GM12878 (cell line): ENCODE measurements around the gene BICDL2. TPM values are rescaled to one million over a fixed set of nuclear protein-coding genes. Genes with fewer than 3 reads are reported as not detected.
"Not testable (repeated sequence)": the region's sequence is repeated elsewhere in the genome, so short reads cannot be mapped to it uniquely, and the experiment has no call there.

Experiments
- ATAC-seq: fragments of 200-7000 bp; cut with Tn5 transposase; 3 replicates; pipeline ENCODE4 v1.9.1; 2020; ENCODE audit warnings: mild to moderate bottlenecking, moderate library complexity
- BruUV-seq: library from RNA; stranded (reverse); fragments of 400-500 nt; replicated peaks from 2 replicates; lab custom pipeline; 2021; lab: Mats Ljungman, UMichigan
- CTCF ChIA-PET: fragments of 300-600 bp; sonication (Branson Sonifier 250); formaldehyde crosslinking; extraction: SDS; loops from one replicate; lab custom pipeline; 2021; ENCODE audit warnings: inconsistent platforms; lab: Yijun Ruan, JAX
- POLR2A ChIA-PET: fragments of 350-600 bp; formaldehyde crosslinking; extraction: SDS; loops from one replicate; lab custom pipeline; 2021; ENCODE audit warnings: inconsistent platforms; lab: Charles Lee
- RAD21 ChIA-PET: fragments of 300-600 bp; sonication (Branson Sonifier 250); formaldehyde crosslinking; loops from one replicate; lab custom pipeline; 2023; ENCODE audit warnings: antibody characterized with exemption; ENCODE audit not compliant: unreplicated experiment; lab: Charles Lee
- SMC1A ChIA-PET: fragments of 300-600 bp; sonication (Branson Sonifier 250); formaldehyde crosslinking; loops from one replicate; lab custom pipeline; 2023; ENCODE audit not compliant: unreplicated experiment, uncharacterized antibody; lab: Charles Lee
- DNase-seq: peaks from one replicate; pipeline ENCODE4 v3.0.0-alpha.2; 2011; ENCODE audit warnings: low read depth, low spot score
- FAIRE-seq: peaks from 3 replicates; lab custom pipeline; 2011; peaks lifted over from hg19 to GRCh38; lab: Jason Lieb, UNC
- H2AFZ ChIP-seq: 2 replicates; pipeline ENCODE4 v1.6.0; 2011; ENCODE audit warnings: low read depth, low read length, control low read depth; ENCODE audit not compliant: control insufficient read depth
- H3K27ac ChIP-seq: 2 replicates; pipeline ENCODE4 v1.5.1; 2011; ENCODE audit warnings: control low read depth; ENCODE audit not compliant: control insufficient read depth, insufficient read depth
- H3K27me3 ChIP-seq, 2 experiments: replicated peaks in 1 of 2; 2 replicates each; pipeline versions ENCODE4 v1.6.0 to v1.6.1; 2011; ENCODE audit warnings: low read length in 1 of 2; ENCODE audit not compliant: control insufficient read depth in 2 of 2, insufficient read depth in 2 of 2
- H3K36me3 ChIP-seq, 2 experiments: 2 replicates each; pipeline ENCODE4 v1.5.1; 2011; ENCODE audit warnings: low read length in 1 of 2; ENCODE audit not compliant: control insufficient read depth in 2 of 2, insufficient read depth in 2 of 2
- H3K4me1 ChIP-seq: 2 replicates; pipeline ENCODE4 v1.6.1; 2011; ENCODE audit warnings: mild to moderate bottlenecking, low read length, moderate library complexity, mixed read lengths; ENCODE audit not compliant: control insufficient read depth, insufficient read depth
- H3K4me2 ChIP-seq: 2 replicates; pipeline ENCODE4 v1.6.0; 2011; ENCODE audit warnings: control low read depth; ENCODE audit not compliant: control insufficient read depth, insufficient read depth
- H3K4me3 ChIP-seq: fragments of 200-600 bp; sonication (generic); 2 replicates; pipeline ENCODE4 v1.5.1; 2016
- H3K79me2 ChIP-seq: 2 replicates; pipeline ENCODE4 v1.6.0; 2011; ENCODE audit warnings: low read length; ENCODE audit not compliant: control insufficient read depth, insufficient read depth
- H3K9ac ChIP-seq: 2 replicates; pipeline ENCODE4 v1.8.0; 2011; ENCODE audit warnings: low read length, control low read depth, mixed read lengths; ENCODE audit not compliant: control insufficient read depth, insufficient read depth
- H3K9me3 ChIP-seq: replicated peaks from 3 replicates; pipeline ENCODE4 v1.5.1; 2011; ENCODE audit warnings: mild to moderate bottlenecking, low read length; ENCODE audit not compliant: control insufficient read depth, insufficient read depth
- H4K20me1 ChIP-seq: 2 replicates; pipeline ENCODE4 v1.6.0; 2011; ENCODE audit not compliant: control insufficient read depth, insufficient read depth
- IKZF1 ChIP-seq: fragments of 450-650 bp; conservative IDR thresholded peaks from 2 replicates; pipeline ENCODE4 v1.6.1; 2017; ENCODE audit warnings: antibody characterized with exemption, mild to moderate bottlenecking
- MEF2A ChIP-seq: IDR thresholded peaks from 2 replicates; pipeline ENCODE4 v1.6.1; 2011; ENCODE audit warnings: low read depth, mild to moderate bottlenecking, low read length, moderate library complexity; ENCODE audit not compliant: insufficient read depth
- NFXL1 ChIP-seq: fragments of 450-650 bp; IDR thresholded peaks from 2 replicates; pipeline ENCODE4 v1.6.1; 2017; ENCODE audit warnings: antibody characterized with exemption, mild to moderate bottlenecking, borderline replicate concordance
- RAD51 ChIP-seq: fragments of 450-650 bp; IDR thresholded peaks from 2 replicates; pipeline ENCODE4 v1.6.1; 2016; ENCODE audit warnings: moderate library complexity, mild to moderate bottlenecking, inconsistent platforms
- RELA ChIP-seq: fragments of 450-650 bp; IDR thresholded peaks from 2 replicates; pipeline ENCODE4 v1.8.0; 2014; ENCODE audit warnings: borderline replicate concordance; ENCODE audit not compliant: partially characterized antibody
- SP1 ChIP-seq: IDR thresholded peaks from one replicate; pipeline ENCODE4 v1.6.1; 2011; ENCODE audit warnings: low read depth, low read length
- SPI1 ChIP-seq: IDR thresholded peaks from 2 replicates; pipeline ENCODE4 v1.6.1; 2011; ENCODE audit warnings: low read depth, mild to moderate bottlenecking, low read length, moderate library complexity, borderline replicate concordance; ENCODE audit not compliant: insufficient read depth
- WGBS: methylation state at CpG from one replicate; pipeline ENCODE4 v1.1.6; 2016; ENCODE audit warnings: low lambda C conversion rate; ENCODE audit not compliant: insufficient replicate concordance, insufficient coverage; ENCODE audit errors: missing lambda C conversion rate; 5-methylcytosine and 5-hydroxymethylcytosine counted together
- in situ Hi-C: fragments of 300-500 bp; cut with MboI; formaldehyde crosslinking; loops from 9 replicates; pipeline ENCODE4 v1.14.3; 2018; ENCODE audit warnings: mixed read lengths
- intact Hi-C: fragments of 100-400 bp; cut with micrococcal nuclease; formaldehyde crosslinking; loops from one replicate; pipeline ENCODE4 v1.14.2; 2022; ENCODE audit not compliant: unreplicated experiment
- polyA plus RNA-seq, 11 experiments: library from polyadenylated mRNA; depleted of rRNA in 4 of 11; unstranded in 6 of 11; stranded (reverse) in 5 of 11; fragments of >200 nt; fragmentation: Nextera tagmentation in 4 of 11; fragmentation: Illumina TruSeq in 1 of 11; extraction: Ambion mirVana in 4 of 11; extraction: Trizol in 1 of 11; gene quantifications; 1 replicate in 1 of 11; 2 replicates in 10 of 11; pipeline versions ENCODE4 v1.2.1 to v1.2.3, GENCODE V29; 2011 to 2016; ENCODE audit warnings: inconsistent platforms in 2 of 11, missing spikeins in 2 of 11, low read depth in 1 of 11
- total RNA-seq, 4 experiments: library from RNA; depleted of rRNA in 3 of 4; stranded (reverse); fragments of >200 nt in 3 of 4; fragmentation: Illumina TruSeq in 1 of 4; extraction: Trizol in 1 of 4; gene quantifications; 2 replicates each; pipeline versions ENCODE4 v1.2.1 to v1.2.3, GENCODE V29; 2013 to 2021
- TF ChIP-seq, protein P1 (sequence below): fragments of 450-650 bp; formaldehyde crosslinking; IDR thresholded peaks from 2 replicates; pipeline ENCODE4 v1.4.0; 2022; ENCODE audit warnings: mild to moderate bottlenecking, moderate library complexity

BICDL2 gene
- total and polyA plus RNA-seq, 10 of the 15 experiments (the other 5 are each of a cell fraction or from before 2014, with no cell fraction given), result not detected

DNA sequence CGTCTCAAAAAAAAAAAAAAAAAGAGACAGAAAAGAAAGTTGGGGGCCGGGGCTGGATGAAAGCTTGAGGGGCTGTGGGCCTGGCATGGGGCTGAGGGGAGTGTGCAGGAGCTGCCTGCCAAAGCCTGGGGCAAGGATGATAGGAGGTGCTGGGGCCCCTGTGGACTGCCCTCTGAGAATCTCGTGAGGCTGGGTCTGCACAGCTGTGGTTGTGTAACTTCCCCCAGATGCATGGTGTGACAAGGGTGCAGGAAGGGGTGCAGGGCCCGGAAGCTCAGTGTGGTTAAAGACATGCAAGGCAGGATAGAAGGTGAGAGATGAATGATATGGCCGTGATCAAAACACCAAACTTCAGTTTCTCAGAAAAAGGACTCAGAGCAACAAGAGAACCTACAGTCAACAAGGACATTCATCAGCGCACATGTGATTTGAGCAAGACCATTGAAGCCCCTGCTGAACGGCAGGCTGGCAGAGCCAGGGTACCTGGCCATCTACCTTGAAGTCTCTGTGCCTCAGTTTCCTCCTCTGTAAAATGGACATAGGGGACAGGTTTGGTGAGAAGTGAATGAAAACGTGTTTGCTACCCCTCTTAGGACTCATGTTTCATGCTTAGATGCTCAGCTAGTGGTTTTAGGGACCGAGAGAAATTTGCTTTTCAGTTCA is 38.2 kb upstream of the BICDL2 start (continued):
- no peak for TF ChIP-seq NFXL1
- 0 out of 2 replicates have a peak, but pooled peaks have one; percentile 13 for TF ChIP-seq MEF2A
- peak; percentile 69 for TF ChIP-seq SP1
- no peak for TF ChIP-seq RELA
- TF ChIP-seq SPI1, result no peak

DNA sequence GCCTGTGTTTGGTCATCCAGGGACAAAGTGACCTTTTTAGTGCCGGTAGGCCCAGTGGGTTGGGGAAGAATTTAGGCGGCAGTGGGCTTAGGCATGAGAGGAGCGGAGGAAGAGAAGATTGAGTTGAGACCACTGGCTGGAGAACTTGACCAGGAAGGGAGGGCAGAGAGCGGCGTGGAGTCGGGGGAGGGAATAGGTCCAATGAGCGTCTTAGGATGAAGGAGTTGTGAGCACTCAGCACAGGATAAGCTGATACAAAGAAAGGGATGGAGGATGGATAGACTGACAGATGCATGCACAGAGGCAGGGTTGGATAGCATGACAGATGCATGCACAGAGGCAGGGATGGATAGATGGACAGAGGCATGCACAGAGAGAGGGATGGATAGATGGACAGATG is 36.7 kb upstream of the BICDL2 start:
- intact Hi-C loops (no loop called here), in situ Hi-C loops (no loop called here)
- H3K4me3 ChIP-seq, result no peak overlapping the region
- FAIRE-seq, result no peak
- H3K36me3 ChIP-seq, result no peaks in the 10 kb centered on the region; a peak in 2 of 4 replicates
- no TSS peak for BruUV-seq
- no peak overlapping the region for H3K27ac ChIP-seq
- 65% methylated on average over 7 of the region's 7 CpGs for WGBS
- H3K9ac ChIP-seq, result no peak overlapping the region
- H3K27me3 ChIP-seq, result no peaks in the 10 kb centered on the region
- H2AFZ ChIP-seq, result no peak overlapping the region
- H3K4me2 ChIP-seq, result no peak overlapping the region; the same call in 1 of the 2 replicates
- TF ChIP-seq, protein P1, sequence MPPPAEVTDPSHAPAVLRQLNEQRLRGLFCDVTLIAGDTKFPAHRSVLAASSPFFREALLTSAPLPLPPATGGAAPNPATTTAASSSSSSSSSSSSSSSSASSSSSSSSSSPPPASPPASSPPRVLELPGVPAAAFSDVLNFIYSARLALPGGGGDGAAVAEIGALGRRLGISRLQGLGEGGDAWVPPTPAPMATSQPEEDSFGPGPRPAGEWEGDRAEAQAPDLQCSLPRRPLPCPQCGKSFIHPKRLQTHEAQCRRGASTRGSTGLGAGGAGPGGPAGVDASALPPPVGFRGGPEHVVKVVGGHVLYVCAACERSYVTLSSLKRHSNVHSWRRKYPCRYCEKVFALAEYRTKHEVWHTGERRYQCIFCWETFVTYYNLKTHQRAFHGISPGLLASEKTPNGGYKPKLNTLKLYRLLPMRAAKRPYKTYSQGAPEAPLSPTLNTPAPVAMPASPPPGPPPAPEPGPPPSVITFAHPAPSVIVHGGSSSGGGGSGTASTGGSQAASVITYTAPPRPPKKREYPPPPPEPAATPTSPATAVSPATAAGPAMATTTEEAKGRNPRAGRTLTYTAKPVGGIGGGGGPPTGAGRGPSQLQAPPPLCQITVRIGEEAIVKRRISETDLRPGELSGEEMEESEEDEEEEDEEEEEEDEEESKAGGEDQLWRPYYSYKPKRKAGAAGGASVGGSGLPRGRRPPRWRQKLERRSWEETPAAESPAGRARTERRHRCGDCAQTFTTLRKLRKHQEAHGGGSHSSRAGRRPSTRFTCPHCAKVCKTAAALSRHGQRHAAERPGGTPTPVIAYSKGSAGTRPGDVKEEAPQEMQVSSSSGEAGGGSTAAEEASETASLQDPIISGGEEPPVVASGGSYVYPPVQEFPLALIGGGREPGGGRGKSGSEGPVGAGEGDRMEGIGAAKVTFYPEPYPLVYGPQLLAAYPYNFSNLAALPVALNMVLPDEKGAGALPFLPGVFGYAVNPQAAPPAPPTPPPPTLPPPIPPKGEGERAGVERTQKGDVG (CRISPR knock-in tag), result no peak
- TF ChIP-seq RAD51 (no peak), IKZF1 (no peak)
- H3K79me2 ChIP-seq, result no peaks in the 10 kb centered on the region
- H3K4me1 ChIP-seq, result peaks cover 45% of the 10 kb centered on the region
- ATAC-seq, result no peak
- peaks cover 6% of the 10 kb centered on the region for H3K9me3 ChIP-seq
- ChIA-PET CTCF (interaction anchor here (6.0 kb wide), 1 partner anchor 56 kb away, joined by 42 read pairs; no protein-coding TSS in a partner anchor), SMC1A (interaction anchor here (6.1 kb wide), 1 partner anchor 8 kb away, joined by 52 read pairs; the partner anchor contains the start of gene IL32), RAD21 (no interaction called here), POLR2A (no interaction called here)
- DNase-seq, result no peak
- no peaks in the 10 kb centered on the region for H4K20me1 ChIP-seq

DNA sequence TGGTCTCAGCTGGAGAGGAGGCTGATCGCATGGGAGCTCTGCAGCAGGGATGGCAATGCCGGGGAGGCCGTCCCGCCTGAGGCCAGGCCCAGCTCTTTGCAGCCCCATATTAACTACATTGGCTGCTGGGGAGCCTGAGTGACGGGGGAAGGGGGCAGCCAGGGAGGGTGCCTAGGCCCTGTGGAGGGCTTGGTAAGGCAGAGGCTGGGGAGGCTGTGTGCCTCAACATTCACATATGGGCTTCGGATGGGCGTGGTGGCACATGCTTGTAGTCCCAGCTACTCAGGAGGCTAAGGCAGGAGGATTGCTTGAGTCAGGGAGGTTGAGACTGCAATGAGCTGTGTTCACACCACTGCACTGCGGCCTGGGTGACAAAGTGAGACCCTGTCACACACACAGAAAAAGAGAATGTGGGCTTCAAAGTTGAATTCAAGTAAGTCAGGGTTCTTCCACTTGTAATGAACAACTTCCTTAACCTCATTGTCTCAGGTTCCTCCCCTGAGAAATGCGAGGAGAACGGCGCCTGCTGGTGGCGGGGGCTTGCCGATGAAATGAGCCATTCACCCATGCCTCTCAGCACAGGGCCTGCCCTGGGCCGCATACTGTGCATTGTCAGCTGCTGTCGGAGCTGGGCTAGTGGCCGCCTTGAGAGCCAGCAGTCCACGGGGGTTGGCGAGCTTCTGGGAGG is 36.0 kb upstream of the BICDL2 start:
- RAD21 ChIA-PET, DNase-seq, H2AFZ ChIP-seq, H3K27ac ChIP-seq, intact Hi-C loops, H3K9me3 ChIP-seq, H3K4me2 ChIP-seq, BruUV-seq, H4K20me1 ChIP-seq, H3K36me3 ChIP-seq, in situ Hi-C loops, H3K27me3 ChIP-seq, POLR2A ChIA-PET, H3K4me3 ChIP-seq, FAIRE-seq, CTCF ChIA-PET, H3K9ac ChIP-seq, H3K79me2 ChIP-seq: not testable (repeated sequence)
- SMC1A ChIA-PET, result interaction anchor here (6.1 kb wide), 1 partner anchor 7 kb away, joined by 52 read pairs; the partner anchor contains the start of gene IL32
- H3K4me1 ChIP-seq, result peaks cover 47% of the 10 kb centered on the region
- peak; percentile 26 for ATAC-seq
- WGBS, result no CpG with 5 or more reads among the region's 18 CpGs
